Iris pigment epithelial cell (primary cell): ENCODE results near the gene OR5V1.
A peak's percentile ranks its signal among the peaks of the same experiment; 100 is the strongest.
"Not testable (repeated sequence)": the region's sequence is repeated elsewhere in the genome, so short reads cannot be mapped to it uniquely, and the experiment has no call there.

Experiments
- DNase-seq: peaks from one replicate; pipeline ENCODE4 v3.0.0-alpha.2; 2011; ENCODE audit warnings: low read depth

OR5V1 gene

DNA sequence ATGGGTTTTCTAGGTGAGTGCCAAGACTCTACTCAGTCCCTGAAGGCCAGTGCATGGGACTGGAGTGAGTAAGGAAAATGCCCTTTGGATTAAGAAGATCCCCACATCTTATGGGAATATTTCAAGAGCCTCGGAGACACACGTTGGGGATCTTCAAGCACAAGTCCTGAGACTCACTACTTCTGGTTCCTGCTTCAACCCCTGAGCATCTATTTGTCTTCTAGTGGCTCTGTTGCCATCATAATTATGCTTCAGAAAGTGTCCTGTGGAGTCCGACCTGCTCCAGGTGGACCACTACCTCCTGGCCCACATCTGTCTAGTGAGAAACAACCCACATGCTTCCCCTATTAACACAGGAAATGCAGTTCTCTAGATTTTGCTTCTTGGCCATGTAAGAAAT, at the start of gene OR5V1:
Gene OR5V1 (minus strand): TSS at position 101 of the 400 bp plus-strand sequence. CDS start 12,670 bp downstream, outside the sequence.
- no peak for DNase-seq

DNA sequence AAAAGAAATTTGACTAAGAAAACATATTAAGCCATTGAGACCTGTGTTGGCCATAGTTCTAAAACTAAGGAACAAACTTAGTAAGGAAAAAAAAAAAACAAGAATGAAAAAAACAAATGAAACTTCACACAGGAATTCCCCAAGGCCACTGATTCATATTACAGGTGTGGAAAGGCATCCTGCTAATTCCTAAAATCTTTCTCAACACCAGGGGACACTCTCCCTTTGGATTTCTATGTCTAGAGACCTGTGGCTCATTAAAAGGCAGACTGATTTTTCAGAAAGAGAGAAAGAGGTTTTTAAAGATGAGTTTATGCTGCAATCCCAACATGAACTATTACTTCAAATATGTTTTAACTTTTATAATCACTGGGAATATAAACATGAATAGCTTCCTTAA, 45.9 kb upstream of the OR5V1 start, which contains the start of gene OR12D1:
Gene OR12D1 (plus strand): TSS at position 341 of the 400 bp plus-strand sequence.
- no peak for DNase-seq

DNA sequence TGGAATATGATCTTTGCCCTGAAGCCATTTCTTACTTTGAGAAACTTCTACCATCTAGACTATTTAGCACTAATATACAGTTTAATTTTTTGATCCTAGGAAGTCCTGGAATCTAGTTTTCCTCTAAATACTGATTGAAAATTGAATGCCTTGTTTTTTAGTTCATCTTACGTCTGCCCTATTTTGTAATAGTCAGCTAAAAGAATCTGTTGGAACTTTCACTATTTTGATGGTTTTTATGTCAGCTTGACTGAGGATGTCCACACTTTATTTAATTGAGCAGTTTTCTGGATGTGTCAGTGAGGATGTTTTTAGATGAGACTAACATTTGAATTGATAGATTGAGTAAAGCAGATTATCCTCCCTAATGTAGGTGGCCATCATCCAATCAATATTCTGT, 35.1 kb upstream of the OR5V1 start:
- no peak for DNase-seq

DNA sequence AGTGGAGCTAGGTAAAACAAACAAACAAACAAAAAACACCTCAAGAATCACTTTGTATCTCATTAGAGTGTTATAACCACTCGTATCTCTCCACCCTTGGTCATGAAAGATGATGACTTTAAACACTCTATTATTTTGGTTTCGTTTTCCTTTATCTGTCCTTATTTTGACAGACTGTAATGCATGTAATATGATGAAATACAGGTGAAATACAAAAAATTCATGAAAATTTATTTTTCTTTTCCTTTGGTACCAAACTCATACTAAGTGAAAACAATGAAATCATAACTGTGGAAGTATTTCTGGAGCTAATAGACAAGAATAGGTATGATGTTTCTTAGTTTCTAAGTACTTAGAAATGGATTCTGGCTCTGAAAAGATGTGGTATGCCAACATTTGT, 30.9 kb upstream of the OR5V1 start:
- no peak for DNase-seq

DNA sequence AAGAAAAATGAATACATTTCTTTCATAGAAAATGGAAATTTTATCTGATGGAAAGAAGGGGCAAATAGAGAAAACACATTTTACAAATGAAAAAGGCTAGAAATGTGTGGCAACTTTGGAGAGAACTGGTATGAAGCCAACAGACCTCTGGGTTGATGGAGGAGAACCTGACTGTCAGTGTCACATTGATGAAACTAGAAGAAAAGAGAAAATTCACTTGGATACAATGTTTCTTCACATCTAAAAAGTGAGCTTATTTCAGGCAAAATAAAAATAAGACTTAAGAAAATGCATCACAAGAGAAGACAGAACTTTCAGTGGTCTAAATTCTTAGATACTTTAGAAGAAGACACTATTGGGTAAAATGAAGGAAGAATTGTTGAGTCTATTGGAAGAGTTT, 26.7 kb upstream of the OR5V1 start, which contains the start of gene OR12D2:
Gene OR12D2 (plus strand): TSS at position 301 of the 400 bp plus-strand sequence. CDS start 1,069 bp downstream, outside the sequence.
- DNase-seq = no peak

DNA sequence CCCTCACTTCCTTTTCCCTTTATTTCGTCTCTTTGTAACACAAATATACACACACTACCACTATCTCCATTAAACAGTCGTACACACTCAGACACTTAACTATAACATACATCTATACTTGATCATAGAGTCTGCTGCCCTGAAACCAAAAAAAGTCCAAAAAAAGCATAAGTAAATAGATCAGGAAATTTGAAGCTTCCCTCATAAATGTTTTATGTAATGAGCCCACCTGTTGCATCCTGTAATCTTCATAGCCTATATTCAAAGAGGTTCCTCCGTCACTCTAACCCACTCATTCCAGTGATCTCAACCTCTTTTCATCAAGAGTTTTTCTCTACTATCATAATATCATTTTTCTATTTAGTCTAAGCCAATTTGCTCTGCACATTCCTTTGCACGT, 19.9 kb upstream of the OR5V1 start:
- no peak for DNase-seq

DNA sequence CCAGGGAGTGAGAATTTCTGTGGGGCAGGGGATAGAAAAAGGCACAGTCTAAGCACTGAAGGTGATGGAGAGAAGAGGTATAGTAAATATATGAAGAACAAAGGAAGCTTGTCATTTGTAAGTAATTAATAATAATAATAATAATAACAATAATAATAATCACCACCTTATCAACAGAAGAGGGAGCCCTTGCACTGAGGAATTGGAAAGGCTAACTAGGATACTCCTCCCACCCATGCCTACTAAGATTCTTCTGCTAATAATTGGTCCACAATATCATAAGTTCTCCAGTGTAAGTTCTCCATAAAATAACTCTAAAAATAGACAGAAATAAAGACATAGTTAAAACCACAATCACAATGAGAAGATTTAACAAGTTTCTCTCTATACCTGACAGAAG, 7.3 kb upstream of the OR5V1 start:
- peak; percentile 11 for DNase-seq

DNA sequence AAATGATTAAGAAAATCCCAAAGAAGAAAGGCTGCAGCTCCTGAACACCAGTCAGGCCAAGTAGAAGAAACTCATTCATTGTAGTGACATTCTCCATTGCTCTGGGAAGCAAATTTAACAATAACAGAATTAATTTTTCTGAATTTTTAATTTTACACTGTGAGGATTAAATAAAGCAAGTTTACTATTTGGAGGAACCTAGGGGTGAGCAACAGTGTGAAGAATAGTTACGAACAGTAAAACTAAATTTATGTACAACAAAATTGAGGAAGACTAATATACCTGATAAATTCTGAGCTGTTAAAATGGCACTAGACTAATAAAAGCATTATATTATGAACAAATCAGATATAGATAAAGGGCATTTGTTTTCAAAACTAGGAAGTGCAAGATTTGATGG, 6.5 kb upstream of the OR5V1 start, which contains the start of gene OR12D3:
Gene OR12D3 (minus strand): TSS at position 101 of the 400 bp plus-strand sequence. CDS start 4 bp downstream, at position 97.
- DNase-seq = no peak

DNA sequence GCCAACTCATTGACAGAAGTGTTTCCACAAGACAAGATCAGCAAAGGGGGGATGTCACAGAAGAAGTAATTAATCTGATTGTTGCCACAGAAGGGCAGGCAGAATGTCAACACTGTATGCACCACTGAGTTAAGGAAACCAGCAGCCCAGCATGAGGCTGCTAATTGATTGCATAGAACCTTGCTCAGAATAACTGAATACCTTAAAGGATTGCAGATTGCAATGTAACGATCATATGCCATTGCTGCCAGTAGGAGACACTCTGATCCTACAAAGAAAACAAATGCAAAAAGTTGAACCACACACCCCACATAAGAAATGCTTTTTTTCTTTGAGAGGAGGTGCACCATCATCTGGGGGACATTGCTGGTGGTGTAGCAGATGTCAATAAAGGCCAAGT, 13.1 kb downstream of the OR5V1 start:
- DNase-seq = no peak

DNA sequence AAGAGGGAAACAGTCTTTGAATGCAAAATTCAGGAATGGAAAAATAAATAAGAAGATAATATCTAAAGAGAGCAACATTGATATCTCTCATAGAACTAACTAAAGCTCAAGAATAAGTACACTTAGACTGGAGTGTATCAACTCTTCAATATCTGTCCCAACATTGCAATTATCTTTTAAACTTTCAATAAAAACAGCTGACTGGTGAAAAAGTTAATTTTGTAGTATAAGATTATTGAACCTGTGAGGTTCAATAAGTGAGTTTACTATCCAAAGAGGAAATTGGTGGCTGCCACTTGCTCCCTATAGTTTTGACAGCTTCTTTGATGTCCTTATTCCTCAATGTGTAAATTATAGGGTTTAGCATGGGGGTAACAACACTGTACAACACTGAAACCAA, 13.7 kb downstream of the OR5V1 start:
- no peak for DNase-seq

DNA sequence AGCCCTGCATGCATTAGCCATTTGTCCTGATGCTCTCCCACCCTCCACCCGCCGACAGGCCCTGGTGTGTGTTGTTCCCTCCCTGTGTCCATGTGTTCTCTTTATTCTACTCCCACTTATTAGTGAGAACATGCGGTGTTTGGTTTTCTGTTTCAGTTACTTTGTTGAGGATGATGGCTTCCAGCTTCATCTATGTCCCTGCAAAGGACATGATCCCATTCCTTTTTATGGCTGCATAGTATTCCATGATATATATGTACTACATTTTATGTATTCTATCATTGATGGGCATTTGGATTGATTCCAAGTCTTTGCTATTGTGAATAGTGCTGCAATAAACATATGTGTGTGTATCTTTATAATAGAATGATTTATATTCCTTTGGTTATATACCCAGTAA, 19.3 kb downstream of the OR5V1 start:
- not testable (repeated sequence) for DNase-seq

DNA sequence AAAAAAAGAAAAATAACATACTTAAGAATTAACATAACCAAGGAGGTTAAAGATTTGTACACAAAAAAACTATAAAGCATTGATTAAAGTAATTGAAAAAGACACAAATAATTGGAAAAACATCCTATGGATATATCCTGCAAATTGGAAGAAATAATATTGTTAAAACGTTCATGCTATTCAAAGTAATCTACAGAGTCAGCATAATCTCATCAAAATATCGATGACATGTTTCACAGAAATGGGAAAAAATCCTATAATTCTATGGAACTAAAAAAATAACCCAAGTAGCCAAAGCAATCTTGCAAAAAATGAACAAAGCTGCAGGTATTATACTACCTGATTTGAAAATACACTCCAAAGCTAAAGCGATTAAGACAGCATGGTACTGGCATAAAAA, 23.3 kb downstream of the OR5V1 start:
- DNase-seq = no peak

DNA sequence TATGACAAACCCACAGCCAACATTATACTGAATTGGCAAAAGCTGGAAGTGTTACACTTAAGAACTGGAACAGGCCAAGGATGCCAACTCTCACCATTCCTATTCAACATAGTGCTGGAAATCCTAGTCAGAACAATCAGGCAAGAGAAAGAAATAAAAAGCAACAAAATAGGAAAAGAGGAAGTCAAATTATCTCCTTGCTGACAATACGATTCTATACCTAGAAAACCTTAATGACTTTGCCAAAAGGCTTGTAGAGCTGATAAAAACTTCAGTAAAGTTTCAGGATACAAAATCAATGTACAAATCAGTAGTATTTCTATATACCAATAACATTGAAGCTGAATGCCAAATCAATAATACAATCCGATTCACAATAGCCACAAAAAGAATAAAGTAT, 32.4 kb downstream of the OR5V1 start:
- DNase-seq = no peak

DNA sequence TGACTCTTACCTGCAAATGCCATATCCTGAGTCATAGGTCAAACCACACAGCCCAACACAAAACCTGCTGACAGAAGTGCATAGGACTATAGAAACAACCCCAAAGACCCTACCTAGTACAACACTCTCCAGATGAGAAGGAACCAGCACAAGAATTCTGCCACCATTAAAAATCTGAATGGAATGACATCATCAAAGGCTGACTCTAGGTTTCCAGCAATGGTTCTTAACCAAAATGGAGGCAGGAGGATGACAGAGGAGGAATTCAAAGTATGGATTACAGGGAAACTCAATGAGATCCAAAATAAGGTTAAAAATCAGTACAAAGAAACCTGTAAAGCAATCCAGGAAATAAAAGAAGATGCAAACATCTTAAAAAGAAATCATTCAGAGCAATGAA, 36.0 kb downstream of the OR5V1 start:
- no peak for DNase-seq

DNA sequence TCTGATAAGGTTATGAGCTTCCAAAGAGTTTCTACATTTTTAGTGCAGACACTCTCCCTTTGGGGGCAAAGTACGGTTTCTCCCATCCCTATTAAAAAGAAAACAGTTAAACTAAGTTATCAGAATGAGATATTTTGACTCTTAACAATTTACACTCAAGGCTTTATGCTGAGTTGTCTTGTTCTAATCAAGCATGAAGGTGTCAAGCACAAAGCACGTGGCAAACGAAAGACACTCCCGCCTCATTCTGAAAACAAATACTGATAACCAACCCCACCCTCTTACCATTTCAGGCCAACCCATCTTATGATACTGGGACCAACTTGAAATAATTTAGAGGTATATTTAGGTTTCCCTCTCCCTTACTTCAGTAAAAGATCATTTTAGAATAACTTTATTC, 42.9 kb downstream of the OR5V1 start:
- DNase-seq = no peak

DNA sequence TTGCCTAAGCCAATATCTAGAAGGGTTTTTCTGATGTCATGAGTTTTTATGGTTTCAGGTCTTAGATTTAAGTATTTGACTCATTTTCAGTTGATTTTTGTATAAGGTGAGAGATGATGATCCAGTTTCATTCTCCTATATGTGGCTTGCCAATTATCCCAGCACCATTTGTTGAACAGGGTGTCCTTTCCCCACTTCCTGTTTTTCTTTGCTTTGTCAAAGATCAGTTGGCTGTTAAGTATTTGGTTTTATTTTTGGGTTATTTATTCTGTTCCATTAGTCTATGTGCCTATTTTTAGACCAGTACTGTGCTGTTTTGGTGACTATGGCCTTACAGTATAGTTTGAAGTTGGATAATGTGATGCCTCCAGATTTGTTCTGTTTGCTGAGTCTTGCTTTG, 45.3 kb downstream of the OR5V1 start:
- DNase-seq = not testable (repeated sequence)

DNA sequence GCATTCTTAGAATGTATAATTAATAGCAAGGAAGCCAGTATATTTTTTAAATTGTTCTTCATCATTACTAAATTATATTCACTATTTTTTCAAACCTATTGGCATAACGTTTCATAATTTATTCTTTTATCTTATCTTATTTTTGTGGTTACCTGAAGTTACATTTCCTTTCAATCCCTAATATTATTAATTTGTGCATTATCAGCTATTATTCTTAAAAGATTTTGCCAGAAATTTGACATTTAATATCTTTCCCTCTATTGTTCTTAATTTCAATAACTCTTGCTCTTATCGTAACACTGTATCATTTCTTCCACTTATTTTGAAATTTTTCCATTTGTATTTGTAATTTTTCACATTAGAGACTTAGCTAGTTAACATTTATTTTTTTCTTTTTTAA, 48.7 kb downstream of the OR5V1 start:
- DNase-seq = no peak
